Trophoblast cell (in vitro differentiated cells and primary cell): ENCODE data around the gene PKD2.
"Not testable (repeated sequence)": the region's sequence is repeated elsewhere in the genome, so short reads cannot be mapped to it uniquely, and the experiment has no call there.

Experiments used
- DNase-seq, 2 donors: peaks; one replicate each; pipeline ENCODE4 v3.0.0-alpha.2; 2016
- H2AFZ ChIP-seq: 2 replicates; pipeline ENCODE4 v1.6.1; 2013; ENCODE audit warnings: low read length, moderate library complexity, mild to moderate bottlenecking; ENCODE audit not compliant: insufficient read depth, poor library complexity
- H2AK5ac ChIP-seq: 2 replicates; pipeline ENCODE4 v1.6.1; 2013; ENCODE audit warnings: mild to moderate bottlenecking, low read length
- H2BK120ac ChIP-seq: 2 replicates; pipeline ENCODE4 v1.6.1; 2013; ENCODE audit warnings: low read length, mild to moderate bottlenecking, moderate library complexity; ENCODE audit not compliant: insufficient read depth, poor library complexity
- H2BK12ac ChIP-seq: 2 replicates; pipeline ENCODE4 v1.6.1; 2013; ENCODE audit warnings: mild to moderate bottlenecking, low read length, moderate library complexity
- H2BK5ac ChIP-seq: 2 replicates; pipeline ENCODE4 v1.6.1; 2013; ENCODE audit warnings: low read length, low read depth, moderate library complexity, mild to moderate bottlenecking; ENCODE audit not compliant: poor library complexity
- H3K14ac ChIP-seq: 2 replicates; pipeline ENCODE4 v1.6.1; 2013; ENCODE audit warnings: mild to moderate bottlenecking, low read length
- H3K18ac ChIP-seq: 2 replicates; pipeline ENCODE4 v1.6.1; 2013; ENCODE audit warnings: mild to moderate bottlenecking, low read length
- H3K23ac ChIP-seq: 2 replicates; pipeline ENCODE4 v1.6.1; 2013; ENCODE audit warnings: low read length
- H3K27ac ChIP-seq: 2 replicates; pipeline ENCODE4 v1.5.1; 2013; ENCODE audit warnings: low read depth, mild to moderate bottlenecking, inconsistent platforms, low read length, moderate library complexity
- H3K27me3 ChIP-seq: 2 replicates; pipeline ENCODE4 v1.6.1; 2013; ENCODE audit warnings: inconsistent platforms, mild to moderate bottlenecking, low read length, moderate library complexity; ENCODE audit not compliant: insufficient read depth
- H3K36me3 ChIP-seq, 2 experiments: 1 replicate in 1 of 2; 2 replicates in 1 of 2; pipeline ENCODE4 v1.6.1; 2013; ENCODE audit warnings: low read length in 2 of 2, mild to moderate bottlenecking in 2 of 2, moderate library complexity in 1 of 2; ENCODE audit not compliant: insufficient read depth in 2 of 2, control insufficient read depth in 1 of 2
- H3K4ac ChIP-seq: 2 replicates; pipeline ENCODE4 v1.6.1; 2013; ENCODE audit warnings: low read depth, mild to moderate bottlenecking, low read length, moderate library complexity
- H3K4me1 ChIP-seq, 2 experiments: 1 replicate in 1 of 2; 2 replicates in 1 of 2; pipeline ENCODE4 v1.6.1; 2013; ENCODE audit warnings: low read length in 2 of 2, mild to moderate bottlenecking in 2 of 2, moderate library complexity in 1 of 2; ENCODE audit not compliant: insufficient read depth in 2 of 2, control insufficient read depth in 1 of 2
- H3K4me2 ChIP-seq: 2 replicates; pipeline ENCODE4 v1.6.1; 2013; ENCODE audit warnings: inconsistent platforms, mild to moderate bottlenecking, low read length, moderate library complexity
- H3K4me3 ChIP-seq: 2 replicates; pipeline ENCODE4 v1.5.1; 2013; ENCODE audit warnings: mild to moderate bottlenecking, low read depth, low read length, inconsistent platforms
- H3K79me1 ChIP-seq: one replicate; pipeline ENCODE4 v1.6.1; 2013; ENCODE audit warnings: low read length
- H3K79me2 ChIP-seq: 2 replicates; pipeline ENCODE4 v1.6.1; 2013; ENCODE audit warnings: low read length, mild to moderate bottlenecking; ENCODE audit not compliant: control insufficient read depth, insufficient read depth, poor library complexity
- H3K9ac ChIP-seq: 2 replicates; pipeline ENCODE4 v1.6.1; 2013; ENCODE audit warnings: mild to moderate bottlenecking, low read length
- H3K9me3 ChIP-seq: 2 replicates; pipeline ENCODE4 v1.6.1; 2013; ENCODE audit warnings: low read depth, mild to moderate bottlenecking, control low read depth, inconsistent platforms, low read length; ENCODE audit not compliant: insufficient read depth
- H4K12ac ChIP-seq: 2 replicates; pipeline ENCODE4 v1.6.1; 2013; ENCODE audit warnings: low read depth, mild to moderate bottlenecking, low read length, moderate library complexity
- H4K8ac ChIP-seq: 2 replicates; pipeline ENCODE4 v1.6.1; 2013; ENCODE audit warnings: low read depth, mild to moderate bottlenecking, low read length, moderate library complexity
- H4K91ac ChIP-seq: one replicate; pipeline ENCODE4 v1.6.1; 2013; ENCODE audit warnings: low read depth, mild to moderate bottlenecking, low read length, moderate library complexity
- WGBS: extraction: QIAGEN DNeasy Blood & Tissue Kit; methylation state at CpG from one replicate; pipeline ENCODE4 v1.1.7; 2013; ENCODE audit warnings: missing lambda C conversion rate; ENCODE audit not compliant: insufficient read length, insufficient coverage; ENCODE audit errors: extremely low coverage; 5-methylcytosine and 5-hydroxymethylcytosine counted together

PKD2 gene

DNA sequence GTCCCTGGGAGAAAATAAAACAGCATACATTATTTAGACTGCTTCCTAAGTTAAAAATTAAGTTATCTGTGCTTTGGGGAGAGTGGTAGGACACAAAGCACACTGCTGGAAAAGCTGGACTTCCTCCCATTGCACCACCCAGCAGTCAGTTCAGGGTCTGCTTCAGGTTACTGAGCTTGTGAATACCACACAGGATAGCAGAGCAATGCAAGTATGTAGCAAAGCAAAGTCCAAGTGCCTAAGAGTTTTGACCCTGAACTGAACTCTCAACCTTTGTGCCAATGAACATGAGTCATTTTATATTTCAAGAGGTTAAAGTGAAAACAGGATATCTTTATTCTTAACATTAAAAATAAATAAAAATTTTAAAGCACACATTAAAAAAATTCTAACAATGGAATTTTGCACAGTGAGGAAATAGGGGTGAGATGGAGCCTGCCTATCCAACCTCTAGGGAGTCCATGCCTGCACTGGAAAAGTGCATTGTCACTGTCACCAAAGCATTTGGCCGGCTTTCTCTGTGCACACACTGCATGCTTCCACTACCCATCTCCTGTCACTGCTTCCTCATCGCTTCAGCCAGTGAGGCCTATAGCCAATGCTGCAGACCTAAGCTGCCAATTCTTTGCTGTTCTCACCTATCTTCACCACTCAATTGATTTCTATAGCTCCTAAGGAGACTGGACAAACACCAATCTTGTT is 100.1 kb downstream of the PKD2 start:
- Histone ChIP-seq H3K4me2 (no peak overlapping the region), H2BK120ac (no peak overlapping the region), H3K27me3 (no peaks in the 10 kb centered on the region)

DNA sequence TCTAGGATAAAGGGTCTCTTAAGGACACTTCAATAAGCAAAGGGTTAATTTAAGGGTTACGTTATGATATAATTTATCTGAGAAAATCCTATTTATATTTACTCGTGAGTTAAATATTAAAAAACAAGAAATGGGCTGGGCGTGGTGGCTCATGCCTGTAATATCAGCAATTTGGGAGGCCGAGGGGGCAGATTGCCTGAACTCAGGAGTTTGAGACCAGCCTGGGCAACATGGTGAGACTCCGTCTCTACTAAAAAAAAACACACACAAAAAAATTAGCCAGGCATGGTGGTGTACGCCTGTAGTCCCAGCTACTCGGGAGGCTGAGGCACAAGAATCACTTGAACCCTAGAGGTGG is 100.7 kb downstream of the PKD2 start:
- not testable (repeated sequence) for H3K27ac ChIP-seq, H2AFZ ChIP-seq, H2BK5ac ChIP-seq, H3K4me1 ChIP-seq, H3K9me3 ChIP-seq, H3K4me2 ChIP-seq, H3K36me3 ChIP-seq, H3K79me2 ChIP-seq, H4K12ac ChIP-seq, H3K4ac ChIP-seq, H3K23ac ChIP-seq, H4K91ac ChIP-seq, H2BK120ac ChIP-seq, H4K8ac ChIP-seq, H2AK5ac ChIP-seq, H3K79me1 ChIP-seq, H2BK12ac ChIP-seq, H3K9ac ChIP-seq, H3K14ac ChIP-seq, H3K18ac ChIP-seq, H3K27me3 ChIP-seq, DNase-seq, H3K4me3 ChIP-seq
- WGBS: no CpG with 5 or more reads among the region's 7 CpGs

More for the DNA sequence above, 100.1 kb downstream of the PKD2 start:
- H3K79me1 ChIP-seq: peaks cover 5% of the 10 kb centered on the region
- no peak overlapping the region for H4K8ac ChIP-seq
- no peaks in the 10 kb centered on the region for H3K9me3 ChIP-seq
- H3K36me3 ChIP-seq: peaks cover 0 to 5% of the 10 kb centered on the region in 2 experiments
- WGBS: no CpG with 5 or more reads among the region's 2 CpGs
- no peak overlapping the region for H3K4ac ChIP-seq
- no peak overlapping the region for H4K91ac ChIP-seq
- no peak overlapping the region for H2BK12ac ChIP-seq
- H2AK5ac ChIP-seq: no peak overlapping the region
- no peak overlapping the region for H3K27ac ChIP-seq
- H3K23ac ChIP-seq: no peak overlapping the region
- DNase-seq: peak in 1 of 2 donors; percentile 16
- H3K9ac ChIP-seq: no peak overlapping the region
- no peak overlapping the region for H4K12ac ChIP-seq
- H3K4me1 ChIP-seq: peaks cover 0 to 4% of the 10 kb centered on the region in 2 experiments
- no peak overlapping the region for H3K18ac ChIP-seq
- H3K14ac ChIP-seq: no peak overlapping the region
- no peak overlapping the region for H2AFZ ChIP-seq
- H2BK5ac ChIP-seq: no peak overlapping the region
- no peak overlapping the region for H3K4me3 ChIP-seq
- H3K79me2 ChIP-seq: no peaks in the 10 kb centered on the region

DNA sequence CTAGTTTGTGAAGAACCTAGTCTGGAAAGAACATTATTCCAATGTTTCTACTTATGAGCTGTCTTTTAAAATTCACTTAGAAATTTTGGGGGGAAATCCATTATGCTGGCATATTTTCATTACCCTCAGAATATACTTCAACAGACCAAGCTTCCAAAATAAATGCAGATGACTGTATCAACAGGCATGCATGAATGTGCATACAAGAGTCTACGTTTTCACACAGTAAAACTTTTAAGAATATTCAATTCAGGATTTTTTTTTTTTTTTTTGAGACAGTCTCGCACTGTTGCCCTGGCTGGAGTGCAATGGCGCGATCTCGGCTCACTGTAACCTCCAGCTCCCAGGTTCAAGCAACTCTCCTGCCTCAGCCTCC is 101.3 kb downstream of the PKD2 start:
- no peak overlapping the region for H3K9ac ChIP-seq
- WGBS: no CpG with 5 or more reads among the region's 5 CpGs

DNA sequence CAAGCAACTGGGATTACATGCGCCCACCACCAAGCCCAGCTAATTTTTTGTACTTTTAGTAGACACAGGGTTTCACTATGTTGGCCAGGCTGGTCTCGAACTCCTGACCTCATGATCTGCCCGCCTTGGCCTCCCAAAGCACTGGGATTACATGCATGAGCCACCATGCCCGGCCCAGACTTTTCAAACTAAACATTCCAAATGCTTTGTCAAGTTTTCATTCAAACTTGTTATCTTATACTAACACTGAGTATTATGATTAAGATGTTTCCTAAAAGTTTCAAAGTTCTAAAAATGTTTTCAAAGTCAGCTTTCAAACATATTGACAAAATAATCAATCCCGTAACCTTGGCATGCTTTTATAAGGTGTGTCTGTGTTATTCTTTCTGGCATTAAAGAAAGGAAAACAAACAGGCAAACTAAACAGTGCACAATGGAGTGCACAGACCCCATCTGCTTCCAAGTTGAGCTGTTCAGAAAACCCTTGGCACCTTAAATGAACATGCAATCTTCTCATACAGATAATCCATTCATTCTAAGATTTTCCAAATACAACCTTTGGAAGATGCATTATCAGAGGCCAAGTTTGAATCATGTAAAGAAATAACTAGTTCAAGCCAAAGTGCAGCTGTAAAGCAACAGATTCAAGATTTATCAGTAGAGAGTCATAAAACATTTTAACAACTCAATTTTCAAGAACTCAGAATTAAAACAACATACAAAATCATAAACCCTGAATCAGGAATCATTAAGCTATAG is 101.9 kb downstream of the PKD2 start:
- Histone ChIP-seq H3K4me1 (peaks cover 0 to 4% of the 10 kb centered on the region in 2 experiments), H3K23ac (no peak overlapping the region), H3K9ac (no peak overlapping the region), H4K8ac (no peak overlapping the region), H3K79me1 (peaks cover 2% of the 10 kb centered on the region), H2BK120ac (no peak overlapping the region), H3K18ac (no peak overlapping the region), H3K9me3 (no peaks in the 10 kb centered on the region), H2BK5ac (no peak overlapping the region), H3K27me3 (no peaks in the 10 kb centered on the region), H4K12ac (no peak overlapping the region), H2AFZ (no peak overlapping the region), H3K4me2 (no peak overlapping the region), H3K4ac (no peak overlapping the region), H3K79me2 (no peaks in the 10 kb centered on the region), H2BK12ac (no peak overlapping the region), H3K27ac (no peak overlapping the region), H3K36me3 (peaks cover 0 to 7% of the 10 kb centered on the region in 2 experiments), H2AK5ac (no peak overlapping the region), H3K4me3 (no peak overlapping the region), H4K91ac (no peak overlapping the region), H3K14ac (no peak overlapping the region)
- WGBS: no CpG with 5 or more reads among the region's 5 CpGs
- no peak for DNase-seq

More for the DNA sequence above, 101.3 kb downstream of the PKD2 start:
- H3K23ac ChIP-seq: no peak overlapping the region
- H3K27me3 ChIP-seq: no peaks in the 10 kb centered on the region
- no peak overlapping the region for H3K14ac ChIP-seq
- H3K27ac ChIP-seq: no peak overlapping the region
- H2BK5ac ChIP-seq: no peak overlapping the region
- H3K4ac ChIP-seq: no peak overlapping the region
- no peak overlapping the region for H3K4me2 ChIP-seq
- H4K8ac ChIP-seq: no peak overlapping the region
- no peak overlapping the region for H4K91ac ChIP-seq
- no peak overlapping the region for H2BK120ac ChIP-seq
- H3K79me1 ChIP-seq: peaks cover 2% of the 10 kb centered on the region
- DNase-seq: no peak
- no peak overlapping the region for H3K18ac ChIP-seq
- peaks cover 0 to 4% of the 10 kb centered on the region in 2 experiments for H3K4me1 ChIP-seq
- peaks cover 0 to 5% of the 10 kb centered on the region in 2 experiments for H3K36me3 ChIP-seq
- H2AFZ ChIP-seq: no peak overlapping the region
- H3K79me2 ChIP-seq: no peaks in the 10 kb centered on the region
- H2BK12ac ChIP-seq: no peak overlapping the region
- no peak overlapping the region for H2AK5ac ChIP-seq
- no peaks in the 10 kb centered on the region for H3K9me3 ChIP-seq
- no peak overlapping the region for H3K4me3 ChIP-seq
- H4K12ac ChIP-seq: no peak overlapping the region
